K562 (cell line): Measurements from ENCODE around the gene ATP13A1. TPM values are rescaled to one million over a fixed set of nuclear protein-coding genes. Genes with fewer than 3 reads are reported as not detected.
A peak's percentile ranks its signal among the peaks of the same experiment; 100 is the strongest.

Experiments
- ATAC-seq: fragments of 200-7000 bp; cut with Tn5 transposase; 3 replicates; pipeline ENCODE4 v1.9.1; 2020; ENCODE audit warnings: moderate library complexity
- BruUV-seq: library from RNA; stranded (reverse); fragments of 400-500 nt; replicated peaks from 2 replicates; lab custom pipeline; 2021; lab: Mats Ljungman, UMichigan
- CTCF ChIA-PET: fragments of 300-600 bp; formaldehyde crosslinking; extraction: SDS; loops from one replicate; lab custom pipeline; 2021; ENCODE audit warnings: low intra/inter-chr PET ratio; lab: Yijun Ruan, JAX
- POLR2A ChIA-PET: fragments of 300-600, 350-650 bp; sonication (Branson Sonifier 250); formaldehyde crosslinking; extraction: SDS; loops from one replicate; lab custom pipeline; 2021; ENCODE audit warnings: antibody characterized with exemption, inconsistent platforms; lab: Yijun Ruan, JAX
- DNase-seq, 4 experiments: peaks; one replicate each; pipeline versions ENCODE4 v3.0.0 to v3.0.0-alpha.2; 2011 to 2018; ENCODE audit warnings: low spot score in 3 of 4, mixed read lengths in 3 of 4; ENCODE audit errors: extremely low read depth in 1 of 4
- FAIRE-seq: peaks from 2 replicates; lab custom pipeline; 2011; peaks lifted over from hg19 to GRCh38; lab: Jason Lieb, UNC
- H2AFZ ChIP-seq: 2 replicates; pipeline ENCODE4 v1.6.0; 2011; ENCODE audit warnings: low read depth, low read length, control low read depth, inconsistent platforms
- H3K27ac ChIP-seq: fragments of 200-600 bp; 3 replicates; pipeline ENCODE4 v1.8.0; 2011; ENCODE audit warnings: low read depth, mild to moderate bottlenecking, control low read depth, inconsistent platforms, low read length, moderate library complexity, mixed read lengths; ENCODE audit errors: extremely low read depth
- H3K27me3 ChIP-seq, 2 experiments: fragments of 300-600 bp in 1 of 2; 2 replicates in 1 of 2; 3 replicates in 1 of 2; pipeline versions ENCODE4 v1.6.0 to v1.8.0; 2011; ENCODE audit warnings: inconsistent platforms in 2 of 2, low read length in 2 of 2, mild to moderate bottlenecking in 1 of 2, mixed read lengths in 1 of 2, moderate library complexity in 1 of 2; ENCODE audit not compliant: control insufficient read depth in 2 of 2, insufficient read depth in 2 of 2
- H3K36me3 ChIP-seq: fragments of 300-600 bp; 3 replicates; pipeline ENCODE4 v1.8.0; 2011; ENCODE audit warnings: mild to moderate bottlenecking, low read length, inconsistent platforms; ENCODE audit not compliant: control insufficient read depth, insufficient read depth
- H3K4me1 ChIP-seq, 2 experiments: fragments of 200-600 bp in 1 of 2; replicated peaks in 1 of 2; 2 replicates in 1 of 2; 3 replicates in 1 of 2; pipeline versions ENCODE4 v1.5.1 to v1.8.0; 2011; ENCODE audit warnings: inconsistent platforms in 2 of 2, low read length in 2 of 2, mild to moderate bottlenecking in 1 of 2, mixed read lengths in 1 of 2, moderate library complexity in 1 of 2; ENCODE audit not compliant: control insufficient read depth in 2 of 2, insufficient read depth in 2 of 2
- H3K4me2 ChIP-seq: 2 replicates; pipeline ENCODE4 v1.6.1; 2011; ENCODE audit warnings: low read length, control low read depth, inconsistent platforms, mixed read lengths; ENCODE audit not compliant: insufficient read depth
- H3K4me3 ChIP-seq: fragments of 200-600 bp; sonication (generic), shearing (Covaris generic); 2 replicates; pipeline ENCODE4 v1.5.1; 2016; ENCODE audit warnings: control low read depth, inconsistent platforms
- H3K79me2 ChIP-seq: fragments of 200-600 bp; 3 replicates; pipeline ENCODE4 v1.8.0; 2011; ENCODE audit warnings: low read length, inconsistent platforms; ENCODE audit not compliant: control insufficient read depth, insufficient read depth
- H3K9ac ChIP-seq, 2 experiments: 2 replicates each; pipeline versions ENCODE4 v1.6.0 to v1.6.1; 2011; ENCODE audit warnings: low read depth in 2 of 2, low read length in 2 of 2, control low read depth in 1 of 2, inconsistent platforms in 1 of 2, mild to moderate bottlenecking in 1 of 2, mixed read lengths in 1 of 2; ENCODE audit not compliant: insufficient read depth in 1 of 2
- H3K9me1 ChIP-seq: one replicate; pipeline ENCODE4 v1.6.0; 2011; ENCODE audit warnings: inconsistent platforms, mild to moderate bottlenecking, low read length, moderate library complexity; ENCODE audit not compliant: control insufficient read depth, insufficient read depth
- H3K9me3 ChIP-seq: replicated peaks from 2 replicates; pipeline ENCODE4 v1.5.1; 2011; ENCODE audit warnings: low read depth, low read length, inconsistent platforms; ENCODE audit not compliant: control insufficient read depth, insufficient read depth
- H4K20me1 ChIP-seq: replicated peaks from 2 replicates; pipeline ENCODE4 v1.6.1; 2011; ENCODE audit warnings: low read length, inconsistent platforms, mixed read lengths; ENCODE audit not compliant: control insufficient read depth, insufficient read depth
- EGR1 ChIP-seq: fragments of 450-650 bp; conservative IDR thresholded peaks from 2 replicates; pipeline ENCODE4 v1.6.1; 2017; ENCODE audit warnings: mild to moderate bottlenecking
- KDM1A ChIP-seq, 2 experiments: fragments of 450-650 bp; IDR thresholded peaks; 2 replicates each; pipeline ENCODE4 v1.6.1; 2016; ENCODE audit warnings: mild to moderate bottlenecking in 2 of 2
- MTA3 ChIP-seq: fragments of 450-650 bp; formaldehyde crosslinking; IDR thresholded peaks from 2 replicates; pipeline ENCODE4 v1.6.1; 2017; ENCODE audit warnings: mild to moderate bottlenecking, borderline replicate concordance
- NR2C2 ChIP-seq, 2 experiments: fragments of 200-800 bp in 1 of 2; sonication (Bioruptor generic) in 1 of 2; sonication (generic) in 1 of 2; formaldehyde crosslinking in 1 of 2; IDR thresholded peaks; 2 replicates each; pipeline versions ENCODE4 v1.6.1 to v1.8.0; 2016 to 2022; ENCODE audit warnings: mild to moderate bottlenecking in 1 of 2, missing compliant biosample characterization in 1 of 2, missing genetic modification characterization in 1 of 2, missing genetic modification reagents in 1 of 2
- RB1 ChIP-seq: fragments of 450-650 bp; IDR thresholded peaks from 2 replicates; pipeline ENCODE4 v1.6.1; 2017; ENCODE audit warnings: low read depth, mild to moderate bottlenecking
- SP1 ChIP-seq: sonication (generic); formaldehyde crosslinking; IDR thresholded peaks from 2 replicates; pipeline ENCODE4 v1.8.1; 2022; ENCODE audit warnings: mild to moderate bottlenecking, missing genetic modification reagents
- ZBTB1 ChIP-seq: sonication (generic); formaldehyde crosslinking; IDR thresholded peaks from 2 replicates; pipeline ENCODE4 v1.8.1; 2023; ENCODE audit warnings: missing genetic modification reagents, low read depth, mild to moderate bottlenecking, borderline replicate concordance
- ZNF184 ChIP-seq: sonication (generic); formaldehyde crosslinking; IDR thresholded peaks from 2 replicates; pipeline ENCODE4 v1.5.0; 2020; ENCODE audit warnings: missing genetic modification reagents
- ZNF431 ChIP-seq: sonication (generic); formaldehyde crosslinking; IDR thresholded peaks from 2 replicates; pipeline ENCODE4 v1.8.0; 2022; ENCODE audit warnings: mild to moderate bottlenecking, missing genetic modification reagents
- ZSCAN29 ChIP-seq: fragments of 450-650 bp; IDR thresholded peaks from 2 replicates; pipeline ENCODE4 v1.6.1; 2017
- WGBS: fragments of 100-300 bp; shearing (Covaris generic); methylation state at CpG from one replicate; pipeline ENCODE4 v1.1.6; 2016; ENCODE audit warnings: low coverage, mixed read lengths; ENCODE audit not compliant: insufficient coverage; ENCODE audit errors: missing lambda C conversion rate; 5-methylcytosine and 5-hydroxymethylcytosine counted together
- in situ Hi-C: fragments of 300-500 bp; cut with MboI; formaldehyde crosslinking; loops from 4 replicates; pipeline ENCODE4 v1.15.0; 2018; ENCODE audit warnings: inconsistent platforms, mixed read lengths
- intact Hi-C: fragments of 100-400 bp; cut with micrococcal nuclease; formaldehyde crosslinking; loops from 2 replicates; pipeline ENCODE4 v1.14.2; 2022
- polyA plus RNA-seq, 8 experiments: library from polyadenylated mRNA; depleted of rRNA in 4 of 8; stranded (reverse) in 5 of 8; unstranded in 3 of 8; fragments of >200 nt; fragmentation: Nextera tagmentation in 2 of 8; fragmentation: Illumina TruSeq in 1 of 8; extraction: Ambion mirVana in 2 of 8; extraction: Trizol in 1 of 8; gene quantifications; 2 replicates each; pipeline versions ENCODE4 v1.2.1 to v1.2.3, GENCODE V29; 2011 to 2014; ENCODE audit warnings: inconsistent platforms in 1 of 8, missing spikeins in 1 of 8
- total RNA-seq, 7 experiments: library from RNA; depleted of rRNA in 6 of 7; stranded (reverse); fragments of >200 nt in 6 of 7; fragmentation: Illumina TruSeq in 2 of 7; extraction: Trizol in 2 of 7; gene quantifications; 2 replicates each; pipeline versions ENCODE4 v1.2.1 to v1.2.3, GENCODE V29; 2011 to 2021; ENCODE audit warnings: low replicate concordance in 1 of 7
- TF ChIP-seq, protein P1 (sequence below), 2 experiments: fragments of 450-650 bp; IDR thresholded peaks; 2 replicates each; pipeline ENCODE4 v1.6.1; 2018; ENCODE audit warnings: mild to moderate bottlenecking in 2 of 2, low read depth in 1 of 2; ENCODE audit not compliant: partially characterized antibody in 2 of 2
- TF ChIP-seq, protein P2 (sequence below): sonication (generic); formaldehyde crosslinking; IDR thresholded peaks from 2 replicates; pipeline ENCODE4 v1.9.0; 2022; ENCODE audit warnings: mild to moderate bottlenecking, missing genetic modification reagents
- TF ChIP-seq, protein P3 (sequence below): fragments of 450-650 bp; IDR thresholded peaks from 2 replicates; pipeline ENCODE4 v1.6.1; 2016; ENCODE audit warnings: borderline replicate concordance

Gene ATP13A1
- total and polyA plus RNA-seq, 9 of the 15 experiments (the other 6 are each of a cell fraction or from before 2014, with no cell fraction given), result 0.90 to 83.8 (median 23.1) TPM

DNA sequence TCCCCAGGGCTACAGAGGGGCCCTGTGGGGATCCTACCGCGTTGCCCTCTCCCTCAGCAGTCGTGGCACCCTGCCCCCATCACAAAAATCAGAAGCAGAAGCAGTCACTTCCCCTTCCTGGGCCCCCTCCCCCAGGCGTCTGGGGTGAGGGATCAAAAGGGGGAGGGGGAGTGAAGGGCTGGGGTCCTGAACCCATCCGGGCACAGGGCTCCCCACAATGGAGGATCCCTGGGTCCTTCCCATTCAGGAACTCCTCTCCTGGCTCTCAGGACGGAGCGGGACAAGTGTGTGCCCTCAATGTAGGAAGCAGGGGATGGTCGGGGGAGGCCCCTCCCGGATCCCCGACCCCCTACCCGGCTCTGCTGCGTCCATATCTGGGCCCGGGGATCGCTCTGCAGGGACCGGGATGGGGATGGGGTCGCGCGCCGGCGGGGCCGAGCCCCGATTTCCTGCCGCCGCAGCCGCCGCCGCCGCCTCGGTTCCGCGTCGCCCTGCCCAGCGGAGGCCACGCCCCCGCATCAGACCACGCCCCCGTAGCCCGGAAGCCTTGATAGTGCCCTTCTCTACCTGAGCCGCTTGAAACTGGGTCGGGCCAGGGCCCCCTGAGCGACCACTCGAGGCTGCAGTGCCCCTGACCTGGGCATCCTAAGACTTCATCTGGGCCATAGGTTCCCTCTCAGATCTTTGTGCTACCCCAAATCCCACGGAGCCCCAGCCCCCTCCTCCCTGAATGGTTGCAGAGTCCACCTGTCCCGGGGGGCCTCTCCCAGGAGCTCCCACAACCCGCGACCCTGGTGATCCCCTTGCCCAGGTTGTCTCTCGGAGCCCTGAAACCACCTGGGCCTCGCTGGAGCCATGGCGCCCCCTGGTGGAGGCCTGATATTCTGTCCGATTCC lies 20.1 kb downstream of the ATP13A1 start, which contains the start of gene GMIP:
Gene GMIP, minus strand, starts transcription at position 500 of the 896 bp plus-strand sequence. Its CDS starts 128 bp downstream, at position 372.
- Histone ChIP-seq H2AFZ (peak within 1 kb of the TSS; percentile 83), H3K4me3 (peak within 1 kb of the TSS; percentile 84), H3K27ac (peak within 1 kb of the TSS; percentile 75), H3K36me3 (peaks cover 41% of the 10 kb centered on the region; the same call in 2 of the 3 replicates), H3K4me2 (peak within 1 kb of the TSS; percentile 85), H3K9me1 (no peaks in the 10 kb centered on the region), H3K79me2 (peaks cover 3% of the 10 kb centered on the region; the same call in 1 of the 3 replicates), H4K20me1 (no peaks in the 10 kb centered on the region), H3K9me3 (no peaks in the 10 kb centered on the region), H3K9ac (peak within 1 kb of the TSS; percentile 68 to 93), H3K27me3 (no peaks in the 10 kb centered on the region), H3K4me1 (peaks cover 3 to 18% of the 10 kb centered on the region in 2 experiments; a peak in 3 of 5 replicates)
- ATAC-seq (peak; percentile 94), FAIRE-seq (peak; percentile 69), DNase-seq (peak; percentile 84 to 94 (median 92))
- ChIA-PET POLR2A (interaction anchor here (0.5 to 0.7 kb wide), 2 partner anchors 18 to 470 kb away, joined by 3 to 5 read pairs; no protein-coding TSS in a partner anchor), CTCF (interaction anchor here (0.7 to 1.8 kb wide), 5 partner anchors 80 to 749 kb away, joined by 3 to 30 read pairs (median 3); partner anchors contain the start of gene NDUFA13)
- intact Hi-C loops, result loop anchor here (2.0 to 5.0 kb wide), 2 partner anchors 91 to 111 kb away; no protein-coding TSS in a partner anchor
- no TSS peak for BruUV-seq
- WGBS, result 0% methylated on average over 23 of the region's 50 CpGs
- in situ Hi-C loops, result loop anchor here (25.0 kb wide), 1 partner anchor 106 kb away; the partner anchor contains the start of genes CILP2 and YJEFN3
- TF ChIP-seq, protein P1, sequence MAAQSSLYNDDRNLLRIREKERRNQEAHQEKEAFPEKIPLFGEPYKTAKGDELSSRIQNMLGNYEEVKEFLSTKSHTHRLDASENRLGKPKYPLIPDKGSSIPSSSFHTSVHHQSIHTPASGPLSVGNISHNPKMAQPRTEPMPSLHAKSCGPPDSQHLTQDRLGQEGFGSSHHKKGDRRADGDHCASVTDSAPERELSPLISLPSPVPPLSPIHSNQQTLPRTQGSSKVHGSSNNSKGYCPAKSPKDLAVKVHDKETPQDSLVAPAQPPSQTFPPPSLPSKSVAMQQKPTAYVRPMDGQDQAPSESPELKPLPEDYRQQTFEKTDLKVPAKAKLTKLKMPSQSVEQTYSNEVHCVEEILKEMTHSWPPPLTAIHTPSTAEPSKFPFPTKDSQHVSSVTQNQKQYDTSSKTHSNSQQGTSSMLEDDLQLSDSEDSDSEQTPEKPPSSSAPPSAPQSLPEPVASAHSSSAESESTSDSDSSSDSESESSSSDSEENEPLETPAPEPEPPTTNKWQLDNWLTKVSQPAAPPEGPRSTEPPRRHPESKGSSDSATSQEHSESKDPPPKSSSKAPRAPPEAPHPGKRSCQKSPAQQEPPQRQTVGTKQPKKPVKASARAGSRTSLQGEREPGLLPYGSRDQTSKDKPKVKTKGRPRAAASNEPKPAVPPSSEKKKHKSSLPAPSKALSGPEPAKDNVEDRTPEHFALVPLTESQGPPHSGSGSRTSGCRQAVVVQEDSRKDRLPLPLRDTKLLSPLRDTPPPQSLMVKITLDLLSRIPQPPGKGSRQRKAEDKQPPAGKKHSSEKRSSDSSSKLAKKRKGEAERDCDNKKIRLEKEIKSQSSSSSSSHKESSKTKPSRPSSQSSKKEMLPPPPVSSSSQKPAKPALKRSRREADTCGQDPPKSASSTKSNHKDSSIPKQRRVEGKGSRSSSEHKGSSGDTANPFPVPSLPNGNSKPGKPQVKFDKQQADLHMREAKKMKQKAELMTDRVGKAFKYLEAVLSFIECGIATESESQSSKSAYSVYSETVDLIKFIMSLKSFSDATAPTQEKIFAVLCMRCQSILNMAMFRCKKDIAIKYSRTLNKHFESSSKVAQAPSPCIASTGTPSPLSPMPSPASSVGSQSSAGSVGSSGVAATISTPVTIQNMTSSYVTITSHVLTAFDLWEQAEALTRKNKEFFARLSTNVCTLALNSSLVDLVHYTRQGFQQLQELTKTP (IDR thresholded peaks at IDR 0.05; ENCODE audit: low read depth in 1 of 2, partially characterized antibody in 2 of 2), result peak in 1 of 2 experiments; percentile 68
- 0 out of 2 replicates have a peak, but pooled peaks have one; percentile 31 for TF ChIP-seq NR2C2 (CRISPR knock-in tag; IDR thresholded peaks at IDR 0.05)
- peak; percentile 57 for TF ChIP-seq NR2C2 (tag; IDR thresholded peaks at IDR 0.05)
- TF ChIP-seq EGR1, result peak; percentile 69
- TF ChIP-seq RB1, result no peak
- TF ChIP-seq, protein P2, sequence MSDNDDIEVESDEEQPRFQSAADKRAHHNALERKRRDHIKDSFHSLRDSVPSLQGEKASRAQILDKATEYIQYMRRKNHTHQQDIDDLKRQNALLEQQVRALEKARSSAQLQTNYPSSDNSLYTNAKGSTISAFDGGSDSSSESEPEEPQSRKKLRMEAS (CRISPR knock-in tag), result peak; percentile 11; the same call in 1 of the 2 replicates
- TF ChIP-seq SP1, result peak; percentile 28; the same call in 1 of the 2 replicates
- 0 out of 2 replicates have a peak, but pooled peaks have one; percentile 48 for TF ChIP-seq ZBTB1 (CRISPR knock-in tag)
- 0 out of 2 replicates have a peak, but pooled peaks have one; percentile 6 for TF ChIP-seq ZNF431
- TF ChIP-seq ZNF184 (CRISPR knock-in tag), result no peak
- TF ChIP-seq MTA3, result peak; percentile 47; the same call in 1 of the 2 replicates
- TF ChIP-seq ZSCAN29, result no peak
- TF ChIP-seq, protein P3, sequence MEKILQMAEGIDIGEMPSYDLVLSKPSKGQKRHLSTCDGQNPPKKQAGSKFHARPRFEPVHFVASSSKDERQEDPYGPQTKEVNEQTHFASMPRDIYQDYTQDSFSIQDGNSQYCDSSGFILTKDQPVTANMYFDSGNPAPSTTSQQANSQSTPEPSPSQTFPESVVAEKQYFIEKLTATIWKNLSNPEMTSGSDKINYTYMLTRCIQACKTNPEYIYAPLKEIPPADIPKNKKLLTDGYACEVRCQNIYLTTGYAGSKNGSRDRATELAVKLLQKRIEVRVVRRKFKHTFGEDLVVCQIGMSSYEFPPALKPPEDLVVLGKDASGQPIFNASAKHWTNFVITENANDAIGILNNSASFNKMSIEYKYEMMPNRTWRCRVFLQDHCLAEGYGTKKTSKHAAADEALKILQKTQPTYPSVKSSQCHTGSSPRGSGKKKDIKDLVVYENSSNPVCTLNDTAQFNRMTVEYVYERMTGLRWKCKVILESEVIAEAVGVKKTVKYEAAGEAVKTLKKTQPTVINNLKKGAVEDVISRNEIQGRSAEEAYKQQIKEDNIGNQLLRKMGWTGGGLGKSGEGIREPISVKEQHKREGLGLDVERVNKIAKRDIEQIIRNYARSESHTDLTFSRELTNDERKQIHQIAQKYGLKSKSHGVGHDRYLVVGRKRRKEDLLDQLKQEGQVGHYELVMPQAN, result peak; percentile 33; the same call in 1 of the 2 replicates
- TF ChIP-seq KDM1A (IDR thresholded peaks at IDR 0.05), result peak in 1 of 2 experiments; percentile 70; a peak in 1 of 4 replicates
